Globus pallidus (tissue), 1 donor: ENCODE measurements around the gene NDUFA6.

Experiments
- DNase-seq: peaks from one replicate; pipeline ENCODE4 v3.0.0-alpha.2; 2015; ENCODE audit warnings: low spot score

Gene NDUFA6

DNA sequence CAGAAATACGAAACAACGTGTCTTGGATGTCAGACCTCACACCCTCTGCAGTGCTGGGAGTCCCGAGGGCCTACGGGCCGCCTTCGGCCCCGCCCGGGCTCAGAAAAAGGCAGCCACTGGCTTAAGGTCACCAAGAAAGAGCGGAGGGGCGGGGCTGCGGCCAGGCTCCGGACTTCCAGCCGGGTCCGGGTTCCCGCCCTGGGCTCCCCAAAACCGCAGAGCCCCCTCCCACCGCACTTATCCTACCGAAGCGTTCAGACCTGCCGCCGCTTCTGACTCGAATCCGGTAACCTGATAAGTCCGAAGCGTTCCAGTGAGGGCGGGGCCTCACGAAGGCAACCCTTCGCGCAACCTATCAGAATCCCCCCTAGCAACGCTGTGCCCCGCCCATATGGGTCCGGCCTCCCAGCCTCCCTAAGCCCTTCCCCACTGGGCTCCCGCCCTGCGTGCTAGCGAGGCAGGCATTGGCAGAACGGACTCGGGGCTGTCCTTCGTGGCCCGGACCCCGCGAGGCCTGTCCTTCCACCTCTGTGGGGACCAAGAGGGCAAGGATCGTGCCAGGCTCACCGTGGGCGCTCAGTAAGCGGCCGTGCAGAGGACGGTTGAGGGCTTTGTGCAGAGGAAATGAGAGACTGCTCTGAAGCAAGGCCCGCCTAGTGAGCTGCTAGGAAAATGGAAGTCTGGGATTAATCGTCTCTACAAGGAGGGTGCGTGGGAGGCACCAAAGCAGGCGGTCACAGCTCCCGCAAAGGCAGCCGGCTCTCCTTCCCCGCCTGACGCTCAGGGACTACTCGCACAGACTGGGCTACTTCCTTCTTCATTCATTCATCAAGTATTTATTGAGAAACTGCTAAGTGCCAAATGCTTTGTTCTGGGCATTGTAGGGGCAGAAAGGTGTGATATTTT lies 19.8 kb downstream of the NDUFA6 start, which contains the start of gene NAGA:
Gene NAGA, minus strand, starts transcription at position 296 of the 906 bp plus-strand sequence. CDS start 515 bp downstream, outside the sequence.
- DNase-seq: peak; percentile 93

DNA sequence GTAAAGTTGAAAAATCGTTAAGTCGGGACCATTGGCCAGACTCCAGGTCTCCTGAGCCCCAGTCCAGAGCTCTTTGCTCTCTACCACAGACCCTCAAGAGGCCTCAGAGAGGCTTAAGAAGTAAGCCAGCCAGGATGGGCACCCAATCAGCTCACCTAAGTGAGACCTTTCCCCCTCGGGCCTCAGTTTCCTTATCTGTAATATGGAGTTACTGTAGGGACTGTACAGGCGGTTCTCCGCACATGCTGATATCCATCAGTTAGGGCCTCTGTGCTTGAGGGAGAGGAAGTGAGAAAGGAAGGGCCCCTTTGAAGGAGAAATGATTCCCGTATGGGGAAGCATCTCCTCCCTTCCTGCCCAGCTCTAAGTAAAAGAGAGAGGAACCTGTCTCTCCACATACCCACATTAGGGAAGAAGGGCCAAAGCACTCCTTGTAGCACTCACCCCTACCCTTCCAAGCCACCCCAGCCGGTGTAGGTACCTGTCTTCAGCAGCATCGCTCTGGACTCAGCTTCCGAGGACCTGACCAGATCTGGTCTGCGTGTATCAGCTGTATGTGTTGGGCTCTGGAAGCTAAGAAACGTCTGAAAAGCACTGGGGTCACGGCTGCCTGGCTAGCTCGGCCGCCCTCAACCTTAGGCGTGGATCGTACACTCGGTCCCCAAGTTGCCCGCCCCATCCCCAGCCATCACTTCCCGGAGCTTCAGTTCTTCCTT lies 20.6 kb downstream of the NDUFA6 start:
- peak; percentile 55 for DNase-seq

DNA sequence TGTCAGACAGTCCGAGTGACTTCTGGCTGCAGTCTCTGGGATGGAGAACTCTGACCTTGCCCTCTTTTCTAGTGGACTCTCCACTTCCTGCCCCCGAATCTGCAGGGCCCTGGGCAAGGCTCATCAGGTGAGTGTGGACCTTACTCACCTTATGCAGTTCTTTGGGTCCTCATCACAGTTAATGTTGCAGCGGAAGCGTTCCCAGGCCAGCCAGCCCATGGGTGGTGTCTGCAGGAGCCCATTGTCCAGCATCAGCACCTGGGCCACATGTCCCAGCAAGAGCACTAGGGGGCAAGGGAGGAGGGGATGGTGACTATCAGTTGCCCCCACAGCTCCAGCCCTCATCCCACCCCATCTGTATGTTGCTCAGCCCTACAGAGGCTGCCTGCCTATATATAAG lies 22.3 kb downstream of the NDUFA6 start:
- no peak for DNase-seq

DNA sequence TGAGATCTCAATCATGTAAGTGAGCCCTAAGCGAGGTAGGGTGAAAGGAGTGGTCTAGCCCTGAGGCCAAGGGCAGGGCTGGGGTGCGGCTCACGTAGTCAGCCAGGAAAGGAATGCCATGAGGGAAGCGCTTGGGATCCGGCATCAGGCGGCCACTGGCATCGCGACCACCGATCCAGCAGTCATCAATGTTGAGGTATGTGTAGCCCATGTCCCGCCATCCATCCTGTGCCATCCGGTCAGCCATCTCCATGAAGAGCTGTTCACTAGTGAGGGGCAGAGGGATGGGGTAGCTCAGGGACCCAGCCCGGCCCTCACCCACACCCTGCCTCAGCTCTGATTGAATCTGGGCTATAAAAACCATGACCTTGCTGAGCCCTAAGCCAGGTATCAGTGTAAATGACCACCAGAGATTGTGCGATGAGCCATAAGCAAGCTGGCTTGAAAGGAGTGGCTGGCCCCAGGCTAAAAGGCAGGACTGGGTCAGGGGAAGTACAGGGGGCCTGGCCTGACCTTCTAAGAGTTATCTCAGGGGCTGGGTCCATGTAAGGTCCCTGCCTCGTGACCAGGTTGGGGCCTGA lies 22.8 kb downstream of the NDUFA6 start:
- no peak for DNase-seq

DNA sequence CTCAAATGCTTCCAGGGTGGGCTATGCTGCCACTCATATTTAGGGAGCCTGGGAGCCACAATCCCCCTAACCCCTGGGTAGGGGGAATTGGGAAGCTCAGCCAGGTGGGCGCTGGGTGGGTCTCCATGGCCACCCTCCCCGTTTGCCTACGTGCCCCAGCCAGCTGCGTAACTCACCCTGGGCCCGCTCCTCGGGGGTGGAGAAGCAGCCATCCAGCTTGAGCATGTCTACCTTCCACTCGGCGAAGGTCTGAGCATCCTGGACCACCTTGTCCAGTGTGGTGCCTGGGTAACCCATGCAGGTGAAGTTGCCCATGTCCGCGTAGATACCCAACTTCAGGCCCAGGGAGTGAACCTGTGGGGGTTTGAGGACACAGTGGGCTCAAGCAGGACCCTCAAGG lies 23.6 kb downstream of the NDUFA6 start:
- no peak for DNase-seq

DNA sequence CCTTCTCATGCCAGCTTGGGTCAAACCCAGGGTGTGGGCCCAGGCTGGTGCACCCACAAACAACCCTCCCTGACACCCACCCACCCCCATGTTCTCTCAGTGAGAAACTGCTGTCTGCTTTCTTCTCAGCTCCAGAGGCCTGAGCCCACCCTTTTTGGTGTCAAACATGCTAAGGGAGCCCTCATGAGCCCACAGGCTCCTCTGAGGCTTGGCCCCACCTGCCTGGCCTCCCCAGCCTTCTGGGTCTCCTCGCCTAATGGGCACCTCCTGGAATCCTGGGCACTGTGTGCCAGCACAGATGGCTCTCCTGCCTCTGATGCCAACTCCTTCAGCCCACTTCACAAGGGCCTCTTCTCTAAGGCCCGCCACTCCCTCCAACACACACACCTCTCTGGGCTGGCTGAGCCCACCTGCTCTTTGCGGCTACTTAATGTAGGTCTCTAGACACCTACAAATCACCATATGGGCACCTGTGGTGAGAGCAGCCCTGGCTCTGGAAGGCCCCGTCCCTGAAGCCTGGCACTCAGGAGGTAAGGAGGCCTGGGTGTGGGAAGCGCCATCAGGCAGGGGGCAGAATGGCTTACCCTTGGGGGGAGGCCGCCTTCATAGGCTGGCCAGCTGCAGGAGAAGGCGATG lies 24.3 kb downstream of the NDUFA6 start:
- DNase-seq: no peak

DNA sequence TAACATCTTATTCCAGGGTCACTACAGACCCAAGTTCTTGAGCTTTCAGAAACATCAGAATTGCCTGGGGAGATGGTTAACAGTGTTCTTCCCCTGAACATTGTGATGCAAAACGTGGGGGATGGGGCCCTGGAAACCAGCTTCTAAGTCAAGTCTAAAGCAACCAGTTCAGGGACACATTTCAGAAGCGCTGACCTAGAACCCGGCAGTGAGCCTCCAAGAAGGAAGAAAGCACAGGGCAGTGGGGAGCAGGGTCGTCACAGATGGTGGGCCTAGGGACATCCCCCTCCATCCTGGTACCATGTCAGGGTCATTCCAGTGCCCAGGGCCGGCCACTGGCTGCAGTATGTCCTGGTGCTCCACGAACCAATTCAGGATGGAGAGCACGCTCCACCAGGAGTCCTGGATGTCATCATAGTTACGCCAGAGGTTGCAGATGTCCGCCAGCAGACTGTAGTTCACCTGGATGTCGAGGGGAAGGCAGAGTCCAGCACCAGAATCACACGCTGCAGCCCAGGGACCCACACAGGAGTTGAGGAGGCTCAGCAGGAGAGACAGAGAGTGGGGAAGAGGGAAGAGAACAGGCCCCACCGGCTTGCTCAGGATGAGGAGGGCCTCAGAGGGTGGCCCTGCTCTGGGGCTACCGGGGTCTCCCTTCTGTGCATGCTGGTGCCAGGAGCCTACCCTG lies 25.0 kb downstream of the NDUFA6 start:
- DNase-seq: no peak

DNA sequence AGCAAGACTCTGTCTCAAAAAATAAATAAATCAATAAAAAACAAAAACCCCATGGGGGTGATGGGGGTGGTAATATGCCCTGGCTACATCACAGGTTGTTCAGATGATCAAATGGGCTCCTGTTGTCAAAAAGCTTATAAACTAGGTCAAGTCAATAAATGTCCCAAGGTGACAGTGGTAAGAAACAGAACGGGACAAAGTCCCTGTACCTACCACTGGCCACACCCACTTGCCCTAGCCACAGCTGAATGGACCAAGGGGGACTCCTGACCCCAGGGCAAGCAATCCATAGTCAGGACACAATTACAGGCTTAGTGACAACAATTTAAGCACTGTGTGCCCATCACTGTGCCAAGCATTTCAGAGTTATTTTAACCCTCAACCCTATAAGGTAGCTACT lies 25.9 kb downstream of the NDUFA6 start:
- DNase-seq: no peak

DNA sequence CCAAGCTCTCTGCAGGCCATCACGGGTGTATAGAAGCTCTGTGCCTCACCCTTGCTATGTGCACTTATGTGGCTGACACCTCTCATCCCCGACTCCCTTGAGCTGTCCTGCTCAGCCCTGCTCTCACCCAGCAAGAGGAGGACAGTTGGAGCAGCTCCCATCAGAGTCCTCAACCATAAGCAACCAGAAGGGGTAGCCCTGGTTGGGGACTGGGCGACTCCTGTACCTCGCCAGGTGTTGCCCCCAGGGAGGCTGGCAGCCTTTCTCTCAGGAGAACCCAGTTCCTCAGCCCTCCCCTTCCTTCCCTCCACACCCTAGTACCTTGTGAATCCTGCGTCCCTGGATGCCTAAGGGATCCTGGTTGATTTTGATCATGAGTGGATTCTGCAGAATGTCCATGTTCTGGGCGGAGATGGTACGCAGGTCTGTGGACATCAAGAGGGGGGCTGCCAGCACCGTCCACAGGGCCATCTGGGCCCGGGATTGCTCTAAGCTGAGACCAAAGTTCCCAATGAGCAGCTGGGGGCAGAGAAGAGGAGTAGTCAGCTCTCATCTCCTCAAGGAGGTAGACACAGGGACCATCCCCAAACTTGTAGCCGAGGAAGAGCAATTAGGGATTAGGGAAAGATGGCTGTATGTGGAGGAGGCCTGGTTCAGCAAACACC lies 27.9 kb downstream of the NDUFA6 start:
- DNase-seq: no peak

DNA sequence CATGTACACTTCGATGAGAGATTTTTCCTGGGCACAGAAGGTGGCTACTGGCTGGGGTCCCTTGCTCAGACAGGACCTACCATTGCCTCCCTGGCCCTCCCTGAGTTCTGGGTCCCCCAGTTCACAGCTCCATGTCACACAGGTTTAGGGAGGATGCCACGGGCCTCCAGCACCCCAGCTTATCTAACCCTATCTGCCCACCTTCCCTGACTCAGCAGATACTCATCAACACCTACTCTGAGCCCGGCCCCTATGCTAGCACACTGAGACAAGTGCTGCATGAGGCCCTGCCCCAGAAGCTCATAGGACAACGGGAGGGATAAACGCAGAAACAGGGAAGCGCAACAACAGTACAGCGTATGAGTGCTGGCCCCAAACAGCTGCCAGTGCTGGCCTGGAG lies 29.5 kb downstream of the NDUFA6 start:
- no peak for DNase-seq

DNA sequence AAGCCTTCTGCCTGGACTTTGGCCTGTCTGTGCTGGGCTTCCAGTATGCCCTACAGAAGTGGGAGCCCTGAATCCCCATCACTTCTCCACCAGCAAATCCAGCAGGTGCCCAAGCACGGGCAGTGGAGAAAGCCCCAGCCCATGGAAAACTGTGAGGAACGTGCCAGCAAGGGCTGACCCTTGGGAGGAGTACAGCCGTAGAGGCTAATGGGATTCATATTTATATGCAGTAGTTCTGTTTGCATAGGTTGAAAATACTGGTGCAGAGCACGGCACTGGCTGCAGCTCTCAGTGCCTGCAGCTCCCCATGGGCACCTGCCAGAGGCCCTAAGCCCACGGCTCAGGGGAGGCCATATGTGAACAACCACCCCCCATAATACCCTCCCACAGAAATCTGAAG lies 30.1 kb downstream of the NDUFA6 start:
- no peak for DNase-seq

DNA sequence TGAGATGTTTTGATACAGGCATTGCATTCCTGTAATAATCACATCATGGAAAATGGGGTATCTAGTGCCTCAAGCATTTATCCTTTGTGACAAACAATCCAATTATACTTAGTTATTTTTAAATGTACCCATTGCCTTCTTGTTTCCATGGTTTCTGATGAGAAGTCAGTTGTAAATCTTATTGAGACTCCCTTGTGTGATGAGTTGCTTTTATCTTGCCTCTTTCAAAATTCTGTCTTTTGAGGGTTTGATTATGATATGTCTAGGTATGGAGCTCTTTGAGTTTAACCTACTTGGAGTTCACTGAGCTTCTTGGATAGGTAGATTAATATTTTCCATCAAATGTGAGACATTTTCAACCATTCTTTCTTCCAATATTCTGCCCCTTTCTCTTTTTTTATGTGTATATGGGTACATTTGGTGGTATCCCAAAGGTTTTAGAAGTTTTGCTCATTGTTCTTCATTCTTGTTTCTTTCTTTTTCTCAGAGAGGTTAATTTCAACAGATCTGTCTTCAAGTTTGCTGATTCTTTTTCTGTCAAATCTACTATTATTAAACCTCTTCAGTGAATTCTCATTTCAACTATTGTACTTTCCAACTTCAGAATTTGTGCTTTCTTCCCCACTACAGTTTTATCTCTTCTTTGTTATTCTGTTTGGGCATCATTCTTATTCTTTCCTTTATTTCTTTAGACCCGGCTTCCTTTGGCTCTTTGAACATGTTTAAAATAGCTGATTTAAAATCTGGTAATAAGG lies 33.6 kb downstream of the NDUFA6 start:
- no peak for DNase-seq

DNA sequence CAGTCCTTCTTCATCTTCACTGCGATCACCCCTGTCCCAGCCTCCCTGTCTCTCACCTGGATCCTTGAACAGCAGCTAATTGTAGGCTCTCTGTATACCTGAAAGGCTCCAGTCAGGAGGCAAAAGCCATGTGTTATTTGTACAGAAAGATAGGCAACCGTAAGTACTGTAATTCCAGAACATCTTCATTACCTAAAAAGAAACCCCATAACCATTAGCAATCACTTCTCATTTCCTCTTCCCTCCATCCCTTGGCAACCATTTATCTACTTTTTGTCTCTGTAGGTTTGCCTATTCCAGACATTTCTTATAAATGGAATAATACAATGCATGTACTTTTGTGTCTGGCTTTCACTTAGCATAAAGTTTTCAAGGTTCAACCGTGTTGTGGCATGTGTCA lies 37.8 kb downstream of the NDUFA6 start:
- no peak for DNase-seq

DNA sequence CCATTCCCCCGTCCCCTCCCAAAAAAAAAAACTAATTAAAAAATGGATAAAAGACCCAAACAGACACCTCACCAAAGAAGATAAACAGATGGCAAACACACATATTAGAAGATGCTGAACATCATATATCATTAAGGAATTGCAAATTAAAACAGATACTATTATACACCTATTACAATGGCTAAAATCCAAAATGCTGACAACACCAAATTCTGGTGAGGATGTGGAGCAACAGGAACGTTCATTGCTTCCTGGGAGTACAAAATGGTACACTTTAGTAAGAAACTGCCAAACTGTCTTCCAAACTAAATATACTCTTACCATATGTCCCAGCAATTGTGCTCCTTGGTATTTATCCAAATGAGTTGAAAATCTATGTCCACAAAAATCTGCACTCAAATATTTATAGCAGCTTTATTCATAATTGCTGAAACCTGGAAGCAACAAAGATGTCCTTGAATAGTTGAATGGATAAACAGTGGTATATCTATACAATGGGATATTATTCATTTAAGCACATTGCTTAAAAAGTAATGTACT lies 39.9 kb downstream of the NDUFA6 start:
- no peak for DNase-seq

DNA sequence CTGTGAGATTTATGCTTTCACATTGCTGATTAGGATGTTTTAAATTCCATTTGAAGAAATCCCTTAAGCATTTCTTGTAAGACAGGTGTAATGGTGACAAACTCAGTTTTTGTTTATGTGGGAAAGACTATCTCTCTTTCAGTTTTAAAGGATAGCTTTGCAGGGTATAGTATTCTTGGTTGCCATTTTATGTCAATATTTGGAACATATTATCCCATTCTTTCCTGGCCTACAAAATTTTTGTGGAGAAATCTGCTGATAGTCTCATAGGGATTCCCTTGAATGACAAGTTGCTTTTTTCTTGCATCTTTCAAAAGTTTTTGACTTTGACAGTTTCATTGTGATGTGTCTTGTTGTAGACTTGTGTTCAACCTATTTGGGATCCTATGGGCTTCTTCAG lies 48.8 kb downstream of the NDUFA6 start:
- no peak for DNase-seq

DNA sequence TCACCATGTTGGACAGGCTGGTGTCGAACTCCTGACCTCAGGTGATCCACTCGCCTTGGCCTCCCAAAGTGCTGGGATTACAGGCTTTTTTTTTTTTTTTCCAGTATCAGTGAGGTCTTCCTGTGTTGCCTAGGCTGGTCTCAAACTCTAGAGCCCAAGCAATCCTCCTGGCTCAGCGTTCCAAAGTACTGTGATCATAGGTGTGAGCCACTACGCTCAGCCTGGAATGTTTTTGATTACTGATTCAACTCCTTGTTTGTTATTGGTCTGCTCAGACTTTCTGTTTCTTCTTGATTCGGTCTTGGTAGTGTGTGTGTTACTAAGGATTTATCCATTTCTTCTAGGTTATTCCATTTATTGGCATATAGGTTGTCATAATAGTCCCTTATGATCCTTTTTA lies 51.3 kb downstream of the NDUFA6 start:
- DNase-seq: no peak
